Hepatocyte (in vitro differentiated cells): Measurements from ENCODE around the gene SLC12A7. TPM values are rescaled to one million over a fixed set of nuclear protein-coding genes. Genes with fewer than 3 reads are reported as not detected.
A peak's percentile ranks its signal among the peaks of the same experiment; 100 is the strongest.

ENCODE experiments used
- DNase-seq: peaks from one replicate; pipeline ENCODE4 v3.0.0-alpha.2; 2016; ENCODE audit warnings: low spot score
- H2AFZ ChIP-seq: fragments of 200-600 bp; sonication (generic); 2 replicates; pipeline ENCODE4 v1.6.0; 2016; ENCODE audit warnings: antibody characterized with exemption, mild to moderate bottlenecking
- H3K27ac ChIP-seq: fragments of 200-600 bp; sonication (generic); 2 replicates; pipeline ENCODE4 v1.5.1; 2016; ENCODE audit warnings: mild to moderate bottlenecking
- H3K27me3 ChIP-seq: fragments of 200-600 bp; sonication (generic); 2 replicates; pipeline ENCODE4 v1.6.1; 2016
- H3K36me3 ChIP-seq: fragments of 200-600 bp; sonication (generic); replicated peaks from 2 replicates; pipeline ENCODE4 v1.5.1; 2016; ENCODE audit warnings: low read depth; ENCODE audit not compliant: insufficient read depth
- H3K4me1 ChIP-seq: fragments of 200-600 bp; sonication (generic); 2 replicates; pipeline ENCODE4 v1.5.1; 2016; ENCODE audit warnings: mild to moderate bottlenecking, moderate library complexity; ENCODE audit not compliant: insufficient read depth
- H3K4me2 ChIP-seq: fragments of 200-600 bp; sonication (generic); 2 replicates; pipeline ENCODE4 v1.6.0; 2016
- H3K4me3 ChIP-seq: fragments of 200-600 bp; sonication (generic); 2 replicates; pipeline ENCODE4 v1.5.1; 2016; ENCODE audit warnings: mild to moderate bottlenecking
- H3K79me2 ChIP-seq: fragments of 200-600 bp; sonication (generic); 2 replicates; pipeline ENCODE4 v1.6.0; 2017; ENCODE audit warnings: mild to moderate bottlenecking
- H3K9me2 ChIP-seq: fragments of 200-600 bp; sonication (generic); replicated peaks from 2 replicates; pipeline ENCODE4 v1.6.0; 2017; ENCODE audit warnings: mild to moderate bottlenecking; ENCODE audit not compliant: insufficient read depth
- H3K9me3 ChIP-seq: fragments of 200-600 bp; sonication (generic); 2 replicates; pipeline ENCODE4 v1.5.1; 2016; ENCODE audit warnings: low read depth, mild to moderate bottlenecking
- H4K20me1 ChIP-seq: fragments of 200-600 bp; sonication (generic); 2 replicates; pipeline ENCODE4 v1.6.0; 2016; ENCODE audit warnings: mild to moderate bottlenecking; ENCODE audit not compliant: insufficient read depth, poor library complexity, severe bottlenecking
- EZH2 ChIP-seq: fragments of 200-600 bp; sonication (generic); IDR thresholded peaks from 2 replicates; pipeline ENCODE4 v1.6.1; 2016; ENCODE audit warnings: antibody characterized with exemption, mild to moderate bottlenecking, borderline replicate concordance
- EZH2phosphoT487 ChIP-seq: fragments of 200-600 bp; sonication (generic); IDR thresholded peaks from one replicate; pipeline ENCODE4 v1.6.1; 2018; ENCODE audit warnings: antibody characterized with exemption, mild to moderate bottlenecking, low read depth, moderate library complexity; ENCODE audit not compliant: unreplicated experiment, severe bottlenecking
- WGBS: methylation state at CpG from one replicate; pipeline ENCODE4 v1.1.6; 2016; ENCODE audit warnings: low lambda C conversion rate; ENCODE audit errors: missing lambda C conversion rate; 5-methylcytosine and 5-hydroxymethylcytosine counted together
- polyA plus RNA-seq: library from polyadenylated mRNA; unstranded; fragments of >200 nt; fragmentation: Nextera tagmentation; extraction: Ambion mirVana; gene quantifications from 2 replicates; pipeline ENCODE4 v1.2.1, GENCODE V29; 2016
- total RNA-seq: library from RNA; depleted of rRNA; stranded (reverse); fragments of >200 nt; gene quantifications from 2 replicates; pipeline ENCODE4 v1.2.3, GENCODE V29; 2014
- TF ChIP-seq, protein P1 (sequence below): fragments of 200-600 bp; sonication (generic); IDR thresholded peaks from 2 replicates; pipeline ENCODE4 v1.5.1; 2016; ENCODE audit warnings: antibody characterized with exemption, mild to moderate bottlenecking; ENCODE audit not compliant: poor library complexity

The SLC12A7 gene
- total and polyA plus RNA-seq, 2 experiments from 2014 or later = 30.2 to 34.3 TPM

GRCh38 chr5:1096838-1097237 is 15.0 kb downstream of the SLC12A7 start:
- WGBS = 82% methylated on average over 6 of the region's 10 CpGs
- DNase-seq = no peak
- Histone ChIP-seq H4K20me1 (peaks cover 31% of the 10 kb centered on the region), H3K9me2 (no peaks in the 10 kb centered on the region), H3K79me2 (peaks cover 52% of the 10 kb centered on the region), H3K4me1 (peaks cover 36% of the 10 kb centered on the region), H3K4me2 (no peak overlapping the region), H3K36me3 (no peaks in the 10 kb centered on the region), H3K4me3 (no peak overlapping the region), H3K9me3 (no peaks in the 10 kb centered on the region), H3K27me3 (no peaks in the 10 kb centered on the region), H2AFZ (no peak overlapping the region), H3K27ac (peak overlapping the region; percentile 27)
- TF ChIP-seq, protein P1, sequence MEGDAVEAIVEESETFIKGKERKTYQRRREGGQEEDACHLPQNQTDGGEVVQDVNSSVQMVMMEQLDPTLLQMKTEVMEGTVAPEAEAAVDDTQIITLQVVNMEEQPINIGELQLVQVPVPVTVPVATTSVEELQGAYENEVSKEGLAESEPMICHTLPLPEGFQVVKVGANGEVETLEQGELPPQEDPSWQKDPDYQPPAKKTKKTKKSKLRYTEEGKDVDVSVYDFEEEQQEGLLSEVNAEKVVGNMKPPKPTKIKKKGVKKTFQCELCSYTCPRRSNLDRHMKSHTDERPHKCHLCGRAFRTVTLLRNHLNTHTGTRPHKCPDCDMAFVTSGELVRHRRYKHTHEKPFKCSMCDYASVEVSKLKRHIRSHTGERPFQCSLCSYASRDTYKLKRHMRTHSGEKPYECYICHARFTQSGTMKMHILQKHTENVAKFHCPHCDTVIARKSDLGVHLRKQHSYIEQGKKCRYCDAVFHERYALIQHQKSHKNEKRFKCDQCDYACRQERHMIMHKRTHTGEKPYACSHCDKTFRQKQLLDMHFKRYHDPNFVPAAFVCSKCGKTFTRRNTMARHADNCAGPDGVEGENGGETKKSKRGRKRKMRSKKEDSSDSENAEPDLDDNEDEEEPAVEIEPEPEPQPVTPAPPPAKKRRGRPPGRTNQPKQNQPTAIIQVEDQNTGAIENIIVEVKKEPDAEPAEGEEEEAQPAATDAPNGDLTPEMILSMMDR = no peak
- TF ChIP-seq EZH2 = no peak
- no peak for TF ChIP-seq EZH2phosphoT487

GRCh38 chr5:1095990-1096363 is 15.9 kb downstream of the SLC12A7 start:
- H3K27ac ChIP-seq = no peak overlapping the region
- peaks cover 44% of the 10 kb centered on the region for H3K79me2 ChIP-seq
- no peaks in the 10 kb centered on the region for H3K9me3 ChIP-seq
- 88% methylated on average over 11 of the region's 11 CpGs for WGBS
- H3K4me3 ChIP-seq = no peak overlapping the region
- TF ChIP-seq, protein P1 = no peak
- no peak for TF ChIP-seq EZH2phosphoT487
- no peak for TF ChIP-seq EZH2
- peaks cover 28% of the 10 kb centered on the region for H3K4me1 ChIP-seq
- H3K4me2 ChIP-seq = no peak overlapping the region
- no peaks in the 10 kb centered on the region for H3K9me2 ChIP-seq
- H4K20me1 ChIP-seq = peaks cover 22% of the 10 kb centered on the region
- DNase-seq = no peak
- no peaks in the 10 kb centered on the region for H3K27me3 ChIP-seq
- H3K36me3 ChIP-seq = no peaks in the 10 kb centered on the region
- no peak overlapping the region for H2AFZ ChIP-seq

- H3K9me3 ChIP-seq = no peaks in the 10 kb centered on the region
- TF ChIP-seq EZH2phosphoT487 = no peak
- TF ChIP-seq, protein P1 = no peak
Observed at GRCh38 chr5:1095302-1095989, 16.4 kb downstream of the SLC12A7 start.

More at GRCh38 chr5:1095302-1095989, 16.4 kb downstream of the SLC12A7 start:
- Histone ChIP-seq H3K79me2 (peaks cover 39% of the 10 kb centered on the region), H3K9me2 (no peaks in the 10 kb centered on the region), H2AFZ (no peak overlapping the region), H3K4me1 (peaks cover 22% of the 10 kb centered on the region), H3K4me3 (no peak overlapping the region), H3K36me3 (no peaks in the 10 kb centered on the region), H3K27me3 (no peaks in the 10 kb centered on the region), H3K27ac (no peak overlapping the region), H3K4me2 (no peak overlapping the region), H4K20me1 (peaks cover 20% of the 10 kb centered on the region)
- 93% methylated on average over 20 of the region's 22 CpGs for WGBS
- no peak for DNase-seq
